DOHH2 (cell line): ENCODE results near the gene RBL2.
"Not testable (repeated sequence)": the region's sequence is repeated elsewhere in the genome, so short reads cannot be mapped to it uniquely, and the experiment has no call there.

Experiments used
- H3F3A ChIP-seq: fragments of 200-600 bp; sonication (generic), shearing (Covaris generic); 2 replicates; pipeline ENCODE4 v1.6.0; 2016; ENCODE audit warnings: antibody characterized with exemption, mild to moderate bottlenecking; ENCODE audit not compliant: control insufficient read depth, insufficient read depth
- H3K27ac ChIP-seq: fragments of 200-600 bp; sonication (generic); 2 replicates; pipeline ENCODE4 v1.5.1; 2014; ENCODE audit warnings: low read depth, mild to moderate bottlenecking, low read length, moderate library complexity
- H3K27me3 ChIP-seq: fragments of 200-600 bp; sonication (generic); 2 replicates; pipeline ENCODE4 v1.6.1; 2014; ENCODE audit warnings: mild to moderate bottlenecking, low read length, mixed read lengths; ENCODE audit not compliant: control insufficient read depth
- H3K36me3 ChIP-seq: fragments of 200-600 bp; sonication (generic); 2 replicates; pipeline ENCODE4 v1.6.1; 2014; ENCODE audit warnings: mild to moderate bottlenecking, low read length, moderate library complexity, mixed read lengths; ENCODE audit not compliant: control insufficient read depth
- H3K4me1 ChIP-seq: fragments of 200-600 bp; sonication (generic); 2 replicates; pipeline ENCODE4 v1.6.1; 2014; ENCODE audit warnings: mild to moderate bottlenecking, low read length, mixed read lengths; ENCODE audit not compliant: control insufficient read depth
- H3K4me2 ChIP-seq: fragments of 200-600 bp; sonication (generic); 2 replicates; pipeline ENCODE4 v1.6.0; 2014; ENCODE audit warnings: mild to moderate bottlenecking, low read length, moderate library complexity
- H3K4me3 ChIP-seq: fragments of 200-600 bp; sonication (generic); 2 replicates; pipeline ENCODE4 v1.5.1; 2014; ENCODE audit warnings: mild to moderate bottlenecking, low read length, mixed read lengths
- H3K79me2 ChIP-seq: fragments of 200-600 bp; sonication (generic); 2 replicates; pipeline ENCODE4 v1.6.1; 2014; ENCODE audit warnings: mild to moderate bottlenecking, low read length, mixed read lengths; ENCODE audit not compliant: control insufficient read depth
- H3K9me2 ChIP-seq: fragments of 200-600 bp; sonication (generic); replicated peaks from 2 replicates; pipeline ENCODE4 v1.6.1; 2014; ENCODE audit warnings: mild to moderate bottlenecking, low read length, mixed read lengths; ENCODE audit not compliant: control insufficient read depth
- H3K9me3 ChIP-seq: fragments of 200-600 bp; sonication (generic); 2 replicates; pipeline ENCODE4 v1.6.1; 2014; ENCODE audit warnings: antibody characterized with exemption, low read length, mixed read lengths; ENCODE audit not compliant: control insufficient read depth, insufficient read depth
- H4K20me1 ChIP-seq: fragments of 200-600 bp; sonication (generic); 2 replicates; pipeline ENCODE4 v1.6.0; 2014; ENCODE audit warnings: low read depth, mild to moderate bottlenecking, antibody characterized with exemption, low read length, moderate library complexity; ENCODE audit not compliant: control insufficient read depth, insufficient read depth
- CTCF ChIP-seq: fragments of 200-600 bp; sonication (generic); IDR thresholded peaks from one replicate; pipeline ENCODE4 v1.5.1; 2014; ENCODE audit warnings: antibody characterized with exemption, mild to moderate bottlenecking, low read depth, low read length; ENCODE audit not compliant: poor library complexity, severe bottlenecking
- EZH2phosphoT487 ChIP-seq: fragments of 200-600 bp; sonication (generic); IDR thresholded peaks from 2 replicates; pipeline ENCODE4 v1.6.1; 2017; ENCODE audit warnings: borderline replicate concordance, mild to moderate bottlenecking, antibody characterized with exemption, low read length, moderate library complexity, mixed read lengths

Gene RBL2

GRCh38 chr16:53434377-53435065 lies at the start of gene RBL2:
Gene RBL2 (plus strand): TSS chr16:53434471. CDS start chr16:53434557, 86 bp downstream.
- H3K27me3 ChIP-seq = 0 out of 2 replicates have a peak, but pooled peaks cover 2% of the 10 kb centered on the region
- H3K27ac ChIP-seq = peak within 1 kb of the TSS; percentile 72
- peaks cover 47% of the 10 kb centered on the region for H3K79me2 ChIP-seq
- no peaks in the 10 kb centered on the region for H3K9me2 ChIP-seq
- peaks cover 5% of the 10 kb centered on the region; the same call in 1 of the 2 replicates for H3F3A ChIP-seq
- H4K20me1 ChIP-seq = peaks cover 6% of the 10 kb centered on the region
- peaks cover 6% of the 10 kb centered on the region; the same call in 1 of the 2 replicates for H3K36me3 ChIP-seq
- H3K4me1 ChIP-seq = peaks cover 16% of the 10 kb centered on the region
- peak within 1 kb of the TSS; percentile 73 for H3K4me2 ChIP-seq
- H3K9me3 ChIP-seq = no peaks in the 10 kb centered on the region
- TF ChIP-seq CTCF = no peak
- no peak for TF ChIP-seq EZH2phosphoT487
- peak within 1 kb of the TSS; percentile 94 for H3K4me3 ChIP-seq

- H3K4me1 ChIP-seq, H3K27me3 ChIP-seq, H4K20me1 ChIP-seq, H3K79me2 ChIP-seq, H3K9me3 ChIP-seq, H3F3A ChIP-seq, H3K4me2 ChIP-seq, H3K27ac ChIP-seq, H3K4me3 ChIP-seq, H3K9me2 ChIP-seq, H3K36me3 ChIP-seq: not testable (repeated sequence)
Observed at GRCh38 chr16:53384610-53385009, 49.7 kb upstream of the RBL2 start.

GRCh38 chr16:53404959-53405358 lies 29.3 kb upstream of the RBL2 start:
- Histone ChIP-seq H4K20me1 (no peaks in the 10 kb centered on the region), H3K4me1 (no peaks in the 10 kb centered on the region), H3K27ac (no peak overlapping the region), H3K36me3 (no peaks in the 10 kb centered on the region), H3F3A (no peaks in the 10 kb centered on the region), H3K79me2 (no peaks in the 10 kb centered on the region), H3K9me2 (no peaks in the 10 kb centered on the region), H3K27me3 (no peaks in the 10 kb centered on the region), H3K9me3 (no peaks in the 10 kb centered on the region), H3K4me2 (no peak overlapping the region), H3K4me3 (no peak overlapping the region)
- TF ChIP-seq EZH2phosphoT487 = no peak
- no peak for TF ChIP-seq CTCF

GRCh38 chr16:53412549-53412948 lies 21.7 kb upstream of the RBL2 start:
- H3K79me2 ChIP-seq = no peaks in the 10 kb centered on the region
- H3F3A ChIP-seq = no peaks in the 10 kb centered on the region
- H3K27me3 ChIP-seq = no peaks in the 10 kb centered on the region
- TF ChIP-seq CTCF (no peak), EZH2phosphoT487 (no peak)
- H3K4me2 ChIP-seq = no peak overlapping the region
- no peaks in the 10 kb centered on the region for H4K20me1 ChIP-seq
- H3K27ac ChIP-seq = no peak overlapping the region
- no peaks in the 10 kb centered on the region for H3K36me3 ChIP-seq
- no peaks in the 10 kb centered on the region for H3K4me1 ChIP-seq
- no peak overlapping the region for H3K4me3 ChIP-seq
- no peaks in the 10 kb centered on the region; the same call in 1 of the 2 replicates for H3K9me3 ChIP-seq
- H3K9me2 ChIP-seq = no peaks in the 10 kb centered on the region
